Measurements from ENCODE around the gene PHAF1.

PHAF1 gene

GRCh38 chr16:67137605-67138004, 27.9 kb downstream of the PHAF1 start:
- in situ Hi-C loops (cut with HindIII; ENCODE audit: low pct_ligation_motif_present, low pct_unique_long_range_greater_than_20kb, low sequenced_read_pairs), result no loop called here
- DNase-seq, result no peak

DNA sequence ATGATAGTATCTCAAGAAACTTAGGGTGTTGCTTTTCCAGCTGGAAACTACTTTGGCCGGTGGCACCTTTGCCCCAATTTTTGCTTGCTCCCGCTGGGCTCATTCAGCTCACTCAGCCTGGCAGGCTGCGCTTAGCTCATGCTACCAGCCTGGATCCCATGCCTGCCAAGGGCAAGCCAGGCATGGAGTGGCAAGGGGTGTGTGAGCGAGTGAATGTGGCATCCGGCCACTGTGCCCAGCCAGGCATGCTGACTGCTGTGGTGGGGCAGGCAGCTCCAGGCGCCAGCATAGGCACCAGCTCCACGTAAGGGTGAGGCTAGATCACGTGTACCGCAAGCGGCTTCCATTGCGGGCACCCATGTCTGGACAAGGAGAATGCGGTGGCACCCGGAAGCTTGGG, 31.6 kb downstream of the PHAF1 start:
- in situ Hi-C loops (cut with HindIII; ENCODE audit: low pct_ligation_motif_present, low pct_unique_long_range_greater_than_20kb, low sequenced_read_pairs), result no loop called here
- no peak for DNase-seq

GRCh38 chr16:67142342-67142741, 32.6 kb downstream of the PHAF1 start:
- in situ Hi-C loops (cut with HindIII; ENCODE audit: low pct_ligation_motif_present, low pct_unique_long_range_greater_than_20kb, low sequenced_read_pairs), result no loop called here
- DNase-seq, result no peak

- in situ Hi-C loops (cut with HindIII; ENCODE audit: low pct_ligation_motif_present, low pct_unique_long_range_greater_than_20kb, low sequenced_read_pairs), result no loop called here
- no peak for DNase-seq
Observed at GRCh38 chr16:67144943-67145342, 35.2 kb downstream of the PHAF1 start.

GRCh38 chr16:67145746-67146145, 36.0 kb downstream of the PHAF1 start:
- in situ Hi-C loops (cut with HindIII; ENCODE audit: low pct_ligation_motif_present, low pct_unique_long_range_greater_than_20kb, low sequenced_read_pairs), result no loop called here
- DNase-seq, result no peak

DNA sequence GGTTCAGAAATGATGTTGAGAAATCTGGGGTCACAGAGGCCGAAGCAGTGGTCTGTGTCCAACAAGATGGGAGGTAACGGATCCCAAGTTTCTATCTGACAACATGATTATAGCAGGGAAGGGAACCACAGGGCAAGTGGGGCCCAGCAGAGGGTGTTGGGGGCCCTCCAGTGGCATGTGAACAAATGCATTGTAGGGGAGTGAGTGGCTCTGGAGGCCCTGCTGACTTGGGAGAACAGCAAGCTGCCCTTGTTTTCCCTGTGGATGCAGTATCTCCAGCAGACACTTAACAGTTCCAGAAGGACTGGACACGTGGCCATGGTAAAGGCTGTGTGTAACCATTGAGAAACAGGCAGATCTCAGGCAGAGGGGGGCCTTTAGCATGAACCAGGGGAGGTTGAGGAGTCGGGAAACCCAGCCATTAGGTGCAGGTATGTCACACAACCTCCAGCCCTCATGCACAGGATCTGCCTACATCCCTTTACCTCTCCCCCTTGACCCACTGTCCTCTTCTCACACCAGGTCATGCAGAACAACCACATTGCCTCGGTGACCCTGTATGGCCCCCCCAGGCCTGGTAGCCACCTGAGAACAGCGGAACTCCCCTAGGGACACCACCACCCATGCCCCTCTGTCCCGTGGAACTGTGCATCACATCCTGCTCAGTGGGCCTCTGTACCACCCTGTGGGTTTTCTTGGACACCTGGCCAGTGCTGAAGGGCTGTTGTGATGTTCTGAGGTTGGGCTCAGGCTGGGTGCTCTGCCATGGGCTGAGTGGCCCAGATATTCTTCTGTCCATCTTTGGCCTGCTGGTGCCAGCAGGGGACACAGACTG, 37.0 kb downstream of the PHAF1 start:
- DNase-seq, result no peak
- in situ Hi-C loops (cut with HindIII; ENCODE audit: low pct_ligation_motif_present, low pct_unique_long_range_greater_than_20kb, low sequenced_read_pairs), result no loop called here

DNA sequence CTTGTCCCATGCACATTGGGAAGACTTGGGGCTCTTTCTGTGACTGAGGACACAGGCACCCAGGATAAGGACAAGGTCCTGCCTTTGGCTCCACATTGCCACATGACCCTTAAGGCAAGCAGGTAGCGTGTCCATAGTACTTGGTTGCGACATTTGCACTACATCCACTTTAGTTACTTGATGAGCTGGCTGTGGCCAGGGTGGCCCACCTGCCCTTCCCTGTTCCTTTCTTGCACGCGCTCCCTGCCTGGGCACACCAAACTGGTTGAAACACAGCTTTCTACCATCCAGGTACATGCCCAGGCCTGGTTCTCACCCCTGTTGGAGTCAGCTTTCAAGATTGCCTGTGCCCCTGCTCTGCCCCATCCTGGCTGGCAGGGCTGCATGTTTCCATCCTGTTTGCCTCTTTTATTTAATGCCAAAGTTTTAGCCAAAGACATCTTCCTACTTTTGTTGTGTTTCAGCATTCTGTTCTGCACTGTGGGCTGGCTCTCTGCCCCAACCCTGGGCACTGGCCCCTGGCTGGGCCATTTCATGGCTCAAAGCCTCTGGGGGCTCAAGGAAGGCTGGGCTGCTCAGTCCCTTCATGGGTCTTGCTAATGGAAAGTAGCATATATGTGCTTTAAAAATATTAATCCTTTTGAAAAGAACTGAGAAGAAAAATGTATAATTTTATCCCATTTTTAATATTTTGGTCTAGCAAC, 37.8 kb downstream of the PHAF1 start:
- in situ Hi-C loops (cut with HindIII; ENCODE audit: low pct_ligation_motif_present, low pct_unique_long_range_greater_than_20kb, low sequenced_read_pairs), result no loop called here
- DNase-seq, result no peak

DNA sequence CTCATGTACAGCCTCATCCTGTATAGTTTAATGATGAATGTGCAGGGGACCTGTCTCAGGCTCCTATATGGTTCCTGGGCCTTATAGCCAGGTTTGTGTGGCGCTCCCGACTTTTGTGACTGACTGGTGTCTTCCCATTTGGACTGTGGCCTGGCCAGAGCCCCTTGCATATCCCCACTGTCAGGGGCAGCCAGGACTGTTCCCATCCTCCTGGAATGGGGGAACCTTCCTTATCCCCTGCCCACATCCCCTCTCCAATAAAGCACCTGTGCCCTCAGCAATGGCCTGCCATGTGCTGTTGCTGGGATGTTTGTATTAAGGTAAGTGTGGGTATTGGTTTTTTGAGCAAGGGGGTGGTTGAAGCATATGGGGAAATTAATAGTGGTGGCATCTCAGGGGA, 38.5 kb downstream of the PHAF1 start:
- no peak for DNase-seq
- in situ Hi-C loops (cut with HindIII; ENCODE audit: low pct_ligation_motif_present, low pct_unique_long_range_greater_than_20kb, low sequenced_read_pairs), result no loop called here

DNA sequence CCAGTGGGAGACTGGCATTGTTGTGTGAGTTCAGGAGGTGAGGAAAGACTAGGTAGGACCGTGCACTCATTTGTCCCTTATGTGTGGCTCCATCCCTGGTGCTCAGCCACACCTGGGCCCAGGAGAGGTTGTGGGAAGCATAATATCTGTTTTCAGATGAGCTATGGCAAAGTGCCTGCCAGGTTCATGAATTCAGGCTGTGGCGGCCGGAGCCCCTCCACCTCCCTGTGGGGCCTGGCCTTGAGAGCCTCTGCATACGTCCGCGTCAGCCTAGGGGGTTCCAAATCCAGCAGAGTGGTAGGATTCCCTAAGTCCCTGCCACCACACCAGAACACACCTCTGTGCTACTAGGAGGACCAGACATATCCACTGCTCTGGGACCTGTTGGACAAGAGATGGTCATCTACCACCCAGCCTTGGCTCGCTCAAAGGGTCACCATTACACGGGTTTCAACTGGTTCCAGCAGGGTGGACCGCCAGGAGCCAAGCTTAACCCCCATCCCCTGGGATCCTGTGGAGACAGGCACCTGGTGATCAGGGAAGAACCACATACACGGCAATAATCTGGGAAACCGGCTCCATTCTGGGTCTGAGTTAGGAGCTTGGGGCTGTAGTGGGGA, 39.0 kb downstream of the PHAF1 start:
- no peak for DNase-seq
- in situ Hi-C loops (cut with HindIII; ENCODE audit: low pct_ligation_motif_present, low pct_unique_long_range_greater_than_20kb, low sequenced_read_pairs), result no loop called here

GRCh38 chr16:67149276-67150046, 39.7 kb downstream of the PHAF1 start:
- in situ Hi-C loops (cut with HindIII; ENCODE audit: low pct_ligation_motif_present, low pct_unique_long_range_greater_than_20kb, low sequenced_read_pairs), result no loop called here
- DNase-seq, result no peak

DNA sequence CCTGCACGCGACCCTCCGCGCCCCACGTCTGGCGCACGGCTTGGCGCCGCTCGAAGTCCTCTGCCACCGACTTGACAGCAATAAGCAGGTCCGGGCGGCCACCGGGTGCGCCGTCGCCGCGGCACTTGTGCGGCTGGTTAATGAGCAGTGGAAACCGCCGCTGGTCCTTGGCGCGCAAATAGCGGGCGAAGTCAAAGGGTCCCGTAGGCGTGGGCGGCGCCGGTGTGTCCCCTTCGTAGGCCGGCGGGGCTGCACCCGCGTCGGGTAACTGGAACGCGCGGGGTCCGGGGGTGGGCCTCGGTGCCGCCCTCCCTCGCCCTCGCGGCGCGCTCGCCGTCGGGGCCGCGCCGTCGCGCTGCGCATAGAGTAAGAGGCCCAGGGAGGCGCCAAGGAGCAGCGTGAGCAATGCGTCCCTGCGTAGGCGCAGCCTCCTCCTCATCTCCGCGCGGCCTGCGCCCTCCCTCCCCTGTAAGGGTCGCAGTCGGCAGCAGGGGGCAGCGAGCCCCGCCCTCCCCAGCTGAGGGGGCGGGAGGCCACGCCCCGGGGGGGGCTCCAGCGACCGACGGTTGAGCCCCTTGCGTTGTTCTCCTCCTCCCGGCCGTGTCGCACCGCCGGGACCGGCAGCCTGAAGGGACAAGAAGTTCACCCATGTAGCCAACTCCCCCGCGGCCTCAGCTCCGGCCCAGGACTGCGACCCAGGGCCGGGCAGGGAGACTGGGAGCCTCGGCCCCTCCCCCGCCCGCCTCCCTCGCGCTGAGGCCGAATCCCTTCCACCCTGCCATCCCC, 40.5 kb downstream of the PHAF1 start:
- in situ Hi-C loops (cut with HindIII; ENCODE audit: low pct_ligation_motif_present, low pct_unique_long_range_greater_than_20kb, low sequenced_read_pairs), result no loop called here
- DNase-seq, result no peak

- in situ Hi-C loops (cut with HindIII; ENCODE audit: low pct_ligation_motif_present, low pct_unique_long_range_greater_than_20kb, low sequenced_read_pairs), result no loop called here
- peak; percentile 47 for DNase-seq
Observed at GRCh38 chr16:67150833-67151396, 41.2 kb downstream of the PHAF1 start, which contains the start of gene B3GNT9. Gene B3GNT9, minus strand, starts transcription at chr16:67150998. Its CDS starts 513 bp downstream, at chr16:67150485.

- in situ Hi-C loops (cut with HindIII; ENCODE audit: low pct_ligation_motif_present, low pct_unique_long_range_greater_than_20kb, low sequenced_read_pairs), result no loop called here
- DNase-seq, result no peak
Observed at GRCh38 chr16:67151431-67152097, 41.8 kb downstream of the PHAF1 start.

DNA sequence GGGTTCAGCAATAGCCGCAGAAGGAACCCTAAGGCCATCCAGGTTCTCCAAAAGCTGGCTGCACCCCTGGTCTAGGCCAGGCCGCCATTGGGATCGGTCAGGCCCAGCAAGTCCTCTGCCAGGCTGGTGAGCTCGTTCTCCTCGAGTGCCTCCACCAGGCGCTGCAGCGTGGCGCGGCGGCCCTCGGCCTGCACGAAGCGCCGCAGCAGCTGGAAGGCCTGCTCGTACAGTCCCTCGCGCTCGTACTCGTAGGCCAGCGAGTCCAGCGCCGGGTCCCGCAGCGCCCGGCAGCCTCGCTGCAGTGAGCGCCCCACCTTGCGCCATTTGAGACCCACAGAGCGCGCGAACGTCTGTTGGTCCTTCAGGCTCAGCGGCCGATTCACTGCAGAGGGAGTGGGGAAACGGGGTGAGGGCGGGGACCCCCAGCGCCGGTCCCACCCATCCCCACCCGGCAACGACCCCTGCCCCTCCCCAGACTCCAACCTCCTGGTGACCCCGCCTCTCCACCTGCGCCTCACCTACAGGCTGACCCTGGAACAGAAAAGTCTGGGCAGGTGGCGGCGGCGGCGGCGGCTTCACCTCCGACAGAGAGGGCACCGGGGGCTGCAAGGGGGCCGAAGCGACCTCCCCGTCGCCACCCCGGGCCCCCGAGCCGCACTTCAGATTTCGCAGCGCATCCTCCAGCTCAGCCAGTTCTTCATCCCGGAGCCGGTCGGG, 45.0 kb downstream of the PHAF1 start:
- in situ Hi-C loops (cut with HindIII; ENCODE audit: low pct_ligation_motif_present, low pct_unique_long_range_greater_than_20kb, low sequenced_read_pairs), result no loop called here
- no peak for DNase-seq

DNA sequence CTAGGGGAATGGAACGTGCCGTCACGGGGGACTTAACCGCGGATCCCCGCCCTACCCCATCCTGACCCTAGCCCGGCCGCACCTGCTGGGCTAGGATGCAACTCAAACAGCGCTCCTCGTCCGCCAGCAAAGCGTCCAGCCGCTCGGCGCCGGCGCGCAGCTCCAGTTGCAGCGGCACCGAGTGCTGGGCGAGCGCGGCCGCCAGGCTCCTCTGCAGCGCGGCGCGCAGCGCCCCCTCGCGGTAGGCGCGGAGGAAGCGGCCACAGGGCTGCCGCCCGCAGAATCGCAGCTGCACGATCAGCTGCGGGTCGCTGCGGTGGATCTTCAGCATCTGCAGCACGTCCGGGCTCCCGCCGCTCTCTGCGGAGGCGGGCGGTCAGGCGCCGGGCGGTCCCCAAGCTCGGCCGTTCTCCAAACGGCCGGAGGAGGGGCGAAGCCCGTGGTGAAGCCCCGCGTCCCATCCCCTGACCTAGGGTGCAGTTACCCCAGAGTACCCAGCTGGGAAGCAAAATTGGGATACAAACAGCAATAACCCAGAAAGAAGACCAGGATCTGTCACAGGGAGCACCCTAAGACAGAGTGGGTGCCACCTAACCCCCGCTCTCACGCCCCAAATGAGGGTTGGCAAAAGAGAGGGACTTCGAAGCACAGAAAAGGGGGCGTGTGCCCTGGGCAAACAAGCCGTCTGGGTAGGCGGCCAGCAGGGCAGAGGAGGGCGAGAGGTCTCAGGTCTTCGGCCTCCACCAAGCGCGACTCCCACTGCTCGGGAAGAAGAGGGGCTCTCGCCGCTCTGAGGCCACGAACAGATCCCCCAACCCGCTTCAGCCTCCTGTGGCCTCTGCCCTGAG, 45.8 kb downstream of the PHAF1 start:
- in situ Hi-C loops (cut with HindIII; ENCODE audit: low pct_ligation_motif_present, low pct_unique_long_range_greater_than_20kb, low sequenced_read_pairs), result no loop called here
- DNase-seq, result no peak
